GM23248 (cell line): ENCODE data around the gene RFK.

Source experiments
- EZH2 ChIP-seq: fragments of 200-600 bp; sonication (generic); IDR thresholded peaks from 2 replicates; pipeline ENCODE4 v1.6.1; 2018; ENCODE audit warnings: antibody characterized with exemption, mild to moderate bottlenecking; ENCODE audit not compliant: insufficient read depth, poor library complexity, severe bottlenecking
- EZH2phosphoT487 ChIP-seq: fragments of 200-600 bp; sonication (generic); IDR thresholded peaks from 2 replicates; pipeline ENCODE4 v1.6.1; 2018; ENCODE audit warnings: antibody characterized with exemption, moderate library complexity, mild to moderate bottlenecking, low read depth; ENCODE audit not compliant: insufficient read depth

DNA sequence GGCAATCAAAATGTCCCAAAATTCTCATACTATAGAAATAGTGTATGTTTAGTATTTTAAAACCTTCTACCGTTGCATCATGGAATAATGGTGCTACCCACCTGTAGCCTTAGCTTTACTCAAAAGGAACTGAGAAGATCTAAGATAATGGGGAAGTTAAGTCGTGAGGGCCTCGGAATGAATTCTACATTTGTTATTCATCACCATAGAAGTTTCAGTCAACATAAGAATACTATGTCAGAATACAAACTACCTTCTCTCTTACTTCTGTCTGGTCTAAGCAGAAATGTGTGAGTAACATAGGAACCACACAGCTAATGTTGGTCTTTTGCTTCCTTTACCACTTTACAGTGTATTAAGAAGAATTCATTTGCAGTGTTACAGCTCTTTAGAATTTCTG lies 43.2 kb downstream of the RFK start:
- no peak for TF ChIP-seq EZH2
- no peak for TF ChIP-seq EZH2phosphoT487
